GM10847 (cell line): ENCODE results near the gene IPO4.
A peak's percentile ranks its signal among the peaks of the same experiment; 100 is the strongest.

Experiments used
- POLR2A ChIP-seq: IDR thresholded peaks from 2 replicates; pipeline ENCODE4 v1.6.1; 2011; ENCODE audit not compliant: insufficient read length; ENCODE audit errors: extremely low read depth

IPO4 gene

DNA sequence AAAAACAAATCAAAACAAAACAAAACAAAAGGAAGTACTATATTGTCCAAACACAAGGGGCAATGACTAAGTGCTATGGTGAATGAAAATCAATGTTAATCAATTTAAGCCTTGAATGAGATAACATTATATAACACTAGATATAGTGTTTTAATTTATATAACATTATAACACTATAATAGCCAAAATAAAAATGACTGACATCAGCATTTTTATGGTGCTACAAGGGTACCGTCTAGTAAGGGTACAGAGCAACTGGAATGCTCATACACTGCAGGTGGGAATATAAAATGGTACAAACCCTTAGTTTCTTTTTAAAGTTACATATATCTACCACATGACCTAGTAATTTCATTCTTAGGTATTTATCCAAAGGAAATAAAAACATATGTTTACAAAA is 37.9 kb upstream of the IPO4 start:
- no peak for TF ChIP-seq POLR2A

DNA sequence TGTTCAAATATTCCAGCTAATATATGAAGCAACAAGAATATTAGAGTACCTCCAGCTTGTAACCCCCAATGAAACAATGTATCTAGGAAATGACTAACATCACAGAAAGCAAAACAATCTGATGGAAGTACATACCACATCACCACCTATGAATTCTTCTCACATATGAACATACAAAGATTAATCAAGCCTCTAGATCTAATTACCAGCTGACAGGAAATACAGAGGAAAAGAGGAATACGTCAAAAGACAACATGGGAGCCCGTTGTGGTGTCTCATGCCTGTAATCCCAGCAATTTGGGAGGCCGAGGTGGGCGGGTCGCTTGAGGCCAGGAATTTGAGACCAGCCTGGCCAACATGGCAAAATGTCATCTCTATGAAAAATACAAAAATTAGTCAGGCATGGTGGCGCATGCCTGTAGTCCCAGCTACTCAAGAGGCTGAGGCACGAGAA is 36.0 kb upstream of the IPO4 start:
- TF ChIP-seq POLR2A = no peak

DNA sequence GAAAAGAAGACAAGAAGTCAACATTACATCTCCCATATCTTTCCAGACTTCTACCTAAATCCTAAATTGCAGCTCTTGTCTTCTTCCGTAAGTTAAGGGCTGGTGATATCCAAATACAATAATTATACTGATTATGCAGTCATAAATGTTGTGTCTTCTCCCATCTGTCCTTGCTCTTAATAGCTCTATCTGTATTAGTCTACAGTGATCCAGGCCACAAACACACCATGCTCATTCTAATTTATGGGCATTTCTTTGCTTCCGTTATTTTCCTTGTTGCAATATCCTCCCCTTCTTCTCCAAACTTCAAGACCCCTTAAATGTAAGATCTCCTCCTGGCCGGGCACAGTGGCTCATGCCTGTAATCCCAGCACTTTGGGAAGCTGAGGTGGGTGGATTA is 30.9 kb upstream of the IPO4 start:
- no peak for TF ChIP-seq POLR2A

DNA sequence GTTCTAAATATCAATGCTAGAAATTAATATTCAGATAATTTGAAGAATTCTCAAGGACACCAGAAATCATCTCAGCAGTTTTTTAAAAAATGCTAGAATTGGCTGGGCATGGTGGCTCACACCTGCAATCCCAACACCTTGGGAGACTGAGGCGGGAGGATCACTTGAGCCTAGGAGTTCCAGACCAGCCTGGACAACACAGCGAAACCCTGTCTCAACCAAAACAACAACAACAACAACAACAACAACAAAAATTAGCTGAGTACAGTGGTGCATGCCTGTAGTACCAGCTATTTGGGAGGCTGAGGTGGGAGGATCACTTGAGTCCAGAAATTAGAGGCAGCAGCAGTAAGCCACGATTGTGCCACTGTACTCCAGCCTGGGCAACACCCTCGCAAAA is 30.5 kb upstream of the IPO4 start:
- TF ChIP-seq POLR2A = no peak

DNA sequence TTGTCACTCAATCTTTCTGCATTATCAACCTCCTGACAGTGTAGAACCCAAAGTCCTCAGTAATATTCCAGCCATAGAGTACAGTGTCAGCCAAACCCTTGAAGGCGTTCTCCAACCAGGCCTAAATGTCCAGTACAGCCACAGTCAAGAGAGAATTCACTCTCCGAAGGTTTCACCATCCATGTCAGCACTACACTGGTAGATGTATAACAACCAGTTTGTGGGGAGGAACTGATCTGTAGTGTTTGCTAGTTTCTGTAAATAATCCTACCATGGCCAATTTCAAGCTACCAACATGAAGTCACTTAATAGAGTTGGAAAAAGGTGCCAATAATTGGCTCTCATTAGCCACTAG is 27.7 kb upstream of the IPO4 start:
- TF ChIP-seq POLR2A = no peak

DNA sequence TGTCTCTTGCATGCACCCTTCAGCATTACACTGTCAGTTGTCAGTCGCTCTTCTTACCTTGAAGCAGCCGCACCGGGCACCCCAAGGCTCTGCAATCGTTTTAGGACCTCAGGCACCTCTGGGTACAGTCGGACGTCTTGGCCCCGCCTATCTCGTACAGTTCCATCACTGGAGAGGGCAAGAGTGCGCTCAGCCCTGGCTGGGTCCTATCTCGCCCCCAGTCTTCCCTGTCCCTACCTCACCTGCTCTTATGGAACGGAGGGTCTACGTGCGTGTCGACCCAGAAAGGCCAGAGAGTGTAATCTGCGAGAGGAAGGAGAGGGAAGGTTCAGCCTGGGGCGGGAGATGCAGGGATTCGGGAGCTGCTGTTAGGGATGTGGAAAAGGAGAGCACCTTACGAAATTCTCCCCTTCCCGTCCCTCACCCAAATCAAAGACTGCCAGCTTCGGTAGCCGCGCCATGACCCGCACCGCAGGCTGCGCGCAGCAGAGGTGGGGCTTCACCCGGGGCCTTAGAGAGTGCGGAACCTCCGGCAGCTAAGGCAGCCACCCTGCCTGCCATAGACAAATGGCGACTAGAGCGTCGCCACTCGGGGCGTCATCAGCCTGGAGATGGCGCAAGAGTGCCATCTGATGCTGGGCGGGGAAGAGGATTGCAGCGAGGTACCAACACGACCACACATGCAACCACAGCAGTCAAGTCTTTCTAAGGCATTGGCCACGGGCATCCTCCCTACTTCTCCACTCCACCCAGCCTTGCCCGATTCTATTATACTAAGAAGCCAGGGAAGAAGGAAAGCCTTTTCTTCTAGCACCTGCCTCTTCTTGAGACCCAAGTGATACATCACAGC is 27.1 kb upstream of the IPO4 start, which contains the start of gene MDP1:
TSS of gene MDP1 (minus strand) at position 572 of the 850 bp plus-strand sequence. CDS start at position 461, 111 bp downstream.
- TF ChIP-seq POLR2A = peak; percentile 79

DNA sequence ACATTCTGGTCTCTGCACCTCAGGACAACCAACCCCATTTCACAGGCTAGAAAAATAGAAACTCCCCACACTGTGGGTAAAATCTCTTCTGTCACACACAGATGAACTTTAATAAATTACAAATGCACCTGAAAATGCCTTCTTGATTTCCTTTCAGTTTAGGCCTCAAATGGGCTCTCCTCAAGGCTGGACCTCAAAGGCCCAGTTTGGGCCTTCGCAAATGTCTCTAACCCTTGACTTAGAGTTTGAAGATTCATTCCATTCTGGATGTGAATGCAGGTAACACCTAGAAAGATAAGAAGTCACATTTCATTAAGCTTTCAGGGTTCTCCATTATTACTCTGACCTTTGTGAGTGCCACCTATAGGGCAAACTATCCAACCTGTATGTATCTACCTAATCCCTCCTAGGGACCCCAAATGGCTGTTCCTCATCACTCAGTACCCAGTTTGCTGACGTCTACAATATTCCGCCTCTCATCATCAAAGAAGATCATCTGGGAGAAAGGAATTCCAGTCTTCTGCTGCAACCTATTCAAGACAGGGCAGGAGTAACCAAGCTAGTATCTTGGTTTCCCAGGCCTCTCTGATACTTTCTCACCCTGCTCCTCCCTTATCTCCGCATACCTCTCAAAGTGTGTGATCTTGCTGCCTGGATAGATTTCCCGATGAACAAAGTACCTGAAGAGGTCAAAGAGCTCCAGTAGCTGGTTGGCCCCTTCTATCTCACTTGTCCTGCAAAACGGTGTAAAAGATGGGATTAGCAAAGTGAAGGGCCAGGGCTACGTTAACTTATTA is 25.4 kb upstream of the IPO4 start:
- no peak for TF ChIP-seq POLR2A

DNA sequence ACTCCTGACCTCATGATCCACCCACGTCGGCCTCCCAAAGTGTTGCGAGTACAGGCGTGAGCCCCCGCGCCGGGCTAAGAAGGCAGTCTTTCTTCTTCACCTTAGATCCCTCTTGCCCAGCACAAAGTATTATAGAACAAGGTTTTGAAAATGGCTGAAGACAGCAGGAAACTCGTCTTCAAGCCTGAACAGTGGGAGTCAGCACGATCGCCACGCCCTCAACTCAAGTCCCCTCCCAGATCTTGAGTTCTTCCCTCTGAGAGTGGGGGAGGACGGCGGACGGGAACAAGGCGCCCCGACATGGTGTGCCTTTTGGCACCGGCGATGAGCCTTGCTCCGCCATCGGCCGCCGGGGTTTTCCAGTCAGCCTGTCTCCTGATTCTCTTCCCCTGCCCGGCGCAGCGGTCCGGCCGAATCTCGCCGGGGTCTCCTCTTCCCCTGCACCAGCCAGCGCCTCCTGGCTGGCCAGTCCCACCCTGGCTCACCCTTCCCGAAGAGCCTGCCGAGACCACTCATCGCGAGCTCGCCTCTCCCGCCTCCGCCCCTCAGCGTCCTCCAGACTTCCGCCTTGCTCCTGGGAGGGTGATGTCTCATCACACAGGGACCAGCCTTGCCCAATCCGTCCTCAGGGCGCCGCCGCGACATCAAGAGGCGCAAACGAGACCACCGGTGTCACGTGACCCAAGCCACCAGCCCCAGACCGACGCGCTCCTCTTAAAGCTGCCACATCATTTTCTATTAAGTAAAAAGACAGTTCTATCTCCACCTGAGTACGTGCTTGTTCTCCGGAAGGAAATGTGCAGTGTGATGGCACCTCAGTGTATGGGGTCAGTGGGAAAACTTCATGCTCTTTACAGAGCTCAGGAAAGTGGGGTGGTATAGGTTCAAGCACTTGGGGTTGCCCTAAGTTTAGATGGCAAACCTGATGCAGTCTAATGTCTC is 24.6 kb upstream of the IPO4 start, which contains the start of gene CHMP4A:
TSS of gene CHMP4A (minus strand) at position 565 of the 942 bp plus-strand sequence. CDS start at position 516, 49 bp downstream.
- peak; percentile 92 for TF ChIP-seq POLR2A

DNA sequence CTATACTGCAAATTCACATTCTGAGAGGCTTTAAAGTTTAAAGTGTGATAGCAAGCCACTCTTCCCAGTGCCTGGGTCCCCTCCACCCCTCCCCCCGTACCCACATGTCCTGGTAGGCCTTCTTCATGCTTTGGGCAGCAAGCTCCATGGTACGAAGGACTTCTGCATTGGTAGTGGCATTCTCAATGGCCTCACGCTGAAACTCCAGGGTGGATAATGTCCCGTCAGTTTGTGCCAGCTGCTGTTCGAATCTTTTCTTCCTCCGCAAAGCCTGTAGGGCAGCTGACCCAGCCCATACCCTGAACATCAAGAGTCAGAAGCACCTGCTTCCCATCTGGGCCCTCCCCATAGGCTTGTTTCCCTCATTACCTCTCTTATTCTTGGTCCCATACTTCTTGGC is 22.7 kb upstream of the IPO4 start:
- TF ChIP-seq POLR2A = no peak

DNA sequence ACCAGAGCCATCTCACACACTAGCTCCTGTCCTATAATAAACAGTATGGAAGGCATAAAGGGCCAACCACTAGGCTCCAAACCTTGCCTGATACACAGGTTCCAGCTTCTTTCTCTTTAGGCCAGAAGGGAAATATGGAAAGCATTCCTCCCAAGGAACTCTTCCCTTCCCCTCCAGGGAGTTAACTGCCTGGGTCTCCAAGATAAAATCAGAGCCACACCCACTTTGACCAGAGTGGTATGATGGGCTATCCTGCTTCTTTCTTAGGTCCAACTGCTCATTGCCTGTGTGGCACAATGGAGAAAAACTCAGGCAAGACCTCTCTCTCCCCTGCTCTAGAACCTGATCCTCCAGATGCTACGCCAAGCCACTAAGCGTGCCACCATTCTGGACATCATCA is 19.0 kb upstream of the IPO4 start:
- no peak for TF ChIP-seq POLR2A

DNA sequence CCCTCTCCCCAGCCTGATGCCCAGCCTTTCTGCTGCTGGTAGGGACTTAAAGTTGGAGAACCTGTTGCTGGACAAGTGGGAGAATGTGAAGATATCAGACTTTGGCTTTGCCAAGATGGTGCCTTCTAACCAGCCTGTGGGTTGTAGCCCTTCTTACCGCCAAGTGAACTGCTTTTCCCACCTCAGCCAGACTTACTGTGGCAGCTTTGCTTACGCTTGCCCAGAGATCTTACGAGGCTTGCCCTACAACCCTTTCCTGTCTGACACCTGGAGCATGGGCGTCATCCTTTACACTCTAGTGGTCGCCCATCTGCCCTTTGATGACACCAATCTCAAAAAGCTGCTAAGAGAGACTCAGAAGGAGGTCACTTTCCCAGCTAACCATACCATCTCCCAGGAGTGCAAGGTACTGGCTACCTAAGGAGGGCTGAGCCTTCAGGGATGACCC is 18.5 kb upstream of the IPO4 start:
- TF ChIP-seq POLR2A = no peak

DNA sequence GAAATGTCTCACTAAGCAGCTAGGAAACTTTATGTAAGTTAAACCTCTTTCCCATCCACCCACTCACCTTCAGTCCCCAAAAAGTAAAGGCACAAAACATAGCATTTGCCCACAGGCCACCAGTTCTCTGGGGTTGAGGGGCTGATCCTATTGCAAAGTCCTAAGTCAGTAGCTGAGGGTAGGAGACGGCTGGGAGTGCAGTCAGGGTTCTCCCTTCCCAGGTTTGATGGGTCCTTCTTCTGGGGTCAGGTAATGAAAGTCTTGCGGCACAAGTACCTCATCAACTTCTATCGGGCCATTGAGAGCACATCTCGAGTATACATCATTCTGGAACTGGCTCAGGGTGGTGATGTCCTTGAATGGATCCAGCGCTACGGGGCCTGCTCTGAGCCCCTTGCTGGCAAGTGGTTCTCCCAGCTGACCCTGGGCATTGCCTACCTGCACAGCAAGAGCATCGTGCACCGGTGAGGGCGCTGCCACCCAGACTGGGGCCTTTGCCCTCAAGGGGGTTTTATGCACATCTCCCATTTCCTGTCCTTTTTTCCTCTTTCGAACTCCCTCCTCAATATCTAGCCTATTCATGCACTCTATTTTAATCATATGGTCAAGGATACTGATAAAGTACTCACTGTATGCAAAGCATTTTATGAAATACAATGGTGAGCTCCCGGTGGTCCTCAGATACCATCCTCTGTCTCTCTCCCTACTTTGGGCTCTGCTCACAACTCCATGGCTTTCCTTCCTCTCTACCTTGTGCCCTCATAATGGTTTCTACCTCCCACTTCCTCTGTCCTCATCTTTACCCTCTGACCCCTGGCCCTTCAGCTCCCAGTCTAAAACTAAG is 17.9 kb upstream of the IPO4 start:
- TF ChIP-seq POLR2A = no peak

DNA sequence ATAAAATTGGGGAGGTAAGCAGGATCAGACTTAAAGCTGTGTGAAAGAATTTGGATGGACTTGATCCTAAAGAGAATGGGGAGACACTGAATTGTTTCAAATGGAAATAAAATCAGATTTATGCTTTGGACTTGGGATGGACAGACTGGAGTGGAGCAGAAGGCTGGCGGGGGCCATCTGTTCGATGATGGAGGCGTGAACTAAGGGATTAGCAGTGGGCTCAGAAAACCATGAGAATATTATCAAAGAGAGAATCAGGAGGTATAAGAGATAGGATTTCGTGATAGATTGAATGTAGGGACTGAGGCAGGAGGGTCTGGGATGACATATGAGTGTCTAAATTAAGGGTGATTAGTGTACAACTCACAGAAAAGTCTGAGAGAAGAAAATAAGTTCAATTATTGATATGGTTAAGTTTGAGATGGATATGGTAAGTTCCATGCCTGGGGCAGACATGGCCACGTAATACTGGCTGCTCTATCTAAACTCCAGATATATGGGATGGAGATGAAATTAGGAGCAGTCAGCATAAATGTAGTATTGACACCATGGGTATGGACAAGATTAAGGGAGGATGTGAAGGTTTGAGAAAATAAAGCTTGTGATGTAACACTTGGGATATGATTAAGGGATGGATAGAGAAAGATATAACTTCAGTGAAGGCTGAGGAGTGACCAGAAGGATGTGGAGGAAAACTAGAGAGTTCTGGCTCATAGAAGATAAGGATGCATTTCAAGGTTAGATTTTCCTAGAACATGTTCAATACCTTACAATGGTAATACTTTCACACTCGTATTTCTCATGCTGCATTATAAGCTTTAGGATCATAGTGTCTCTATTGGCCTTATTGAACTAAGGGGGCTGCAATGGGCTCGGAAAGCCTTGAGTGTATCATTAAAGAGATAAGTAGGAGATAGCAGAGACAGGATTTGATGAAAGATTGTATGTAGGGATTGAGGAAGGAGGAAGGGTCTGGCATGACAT is 15.8 kb upstream of the IPO4 start:
- no peak for TF ChIP-seq POLR2A
